ENCODE results near the gene GLYAT. TPM values are rescaled to one million over a fixed set of nuclear protein-coding genes. Genes with fewer than 3 reads are reported as not detected.

GLYAT gene, protein sequence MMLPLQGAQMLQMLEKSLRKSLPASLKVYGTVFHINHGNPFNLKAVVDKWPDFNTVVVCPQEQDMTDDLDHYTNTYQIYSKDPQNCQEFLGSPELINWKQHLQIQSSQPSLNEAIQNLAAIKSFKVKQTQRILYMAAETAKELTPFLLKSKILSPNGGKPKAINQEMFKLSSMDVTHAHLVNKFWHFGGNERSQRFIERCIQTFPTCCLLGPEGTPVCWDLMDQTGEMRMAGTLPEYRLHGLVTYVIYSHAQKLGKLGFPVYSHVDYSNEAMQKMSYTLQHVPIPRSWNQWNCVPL
- polyA plus RNA-seq (2013), result 0.16 and 0.47 TPM in 2 replicates

DNA sequence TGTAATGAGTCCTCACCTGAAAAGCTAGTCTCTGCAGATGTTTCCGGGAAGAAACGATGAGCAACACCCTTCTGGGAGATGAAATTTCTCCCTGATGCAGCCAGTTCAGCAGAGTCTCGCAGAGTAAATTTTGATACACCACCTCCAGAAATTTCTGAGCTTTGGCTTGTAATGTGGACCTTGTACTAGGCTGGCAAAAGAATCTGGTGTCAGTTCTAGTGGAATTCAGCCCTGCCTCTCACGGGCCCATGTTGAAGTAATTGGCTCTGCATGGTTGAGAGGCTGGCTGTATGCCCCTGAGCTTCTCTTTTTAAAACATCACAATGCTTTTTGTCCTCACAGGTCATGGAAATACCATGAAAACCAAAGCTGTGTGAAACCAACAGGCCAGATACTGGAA lies at the start of gene GLYAT:
Gene GLYAT (minus strand): TSS at position 125 of the 400 bp plus-strand sequence. CDS start 7,447 bp downstream, outside the sequence.
- H3K4me3 ChIP-seq (ENCODE audit: low read depth, low read length), result no peak within 1 kb of the TSS
- no peaks in the 10 kb centered on the region for H3K36me3 ChIP-seq (ENCODE audit: control insufficient read depth in 1 of 2, insufficient read depth in 2 of 2, low read length in 2 of 2)
- H3K14ac ChIP-seq (ENCODE audit: low read length), result no peak within 1 kb of the TSS
- no peak within 1 kb of the TSS for H2AK5ac ChIP-seq (ENCODE audit: low read length)
- no peak within 1 kb of the TSS for H3K18ac ChIP-seq (ENCODE audit: low read length)
- no peak within 1 kb of the TSS for H3K4me2 ChIP-seq (ENCODE audit: low read length)
- no peak within 1 kb of the TSS for H3K9ac ChIP-seq (ENCODE audit: low read length)
- no peak within 1 kb of the TSS for H2BK12ac ChIP-seq (ENCODE audit: low read length)
- H3K4me1 ChIP-seq (ENCODE audit: control insufficient read depth in 1 of 2, insufficient read depth in 2 of 2, low read length in 2 of 2), result no peaks in the 10 kb centered on the region
- peaks cover 1% of the 10 kb centered on the region for H3K9me3 ChIP-seq (ENCODE audit: insufficient read depth, low read depth, low read length)
- WGBS (ENCODE audit: extremely low coverage, insufficient coverage, insufficient read length), result no CpG with 5 or more reads among the region's 4 CpGs
- H2BK120ac ChIP-seq (ENCODE audit: insufficient read depth, low read length, poor library complexity), result no peak within 1 kb of the TSS
- no peak within 1 kb of the TSS for H3K4ac ChIP-seq (ENCODE audit: low read depth, low read length)
- no peak within 1 kb of the TSS for H4K91ac ChIP-seq (ENCODE audit: low read depth, low read length)
- peak; percentile 28 to 47 for DNase-seq
- H2AFZ ChIP-seq (ENCODE audit: insufficient read depth, low read length, poor library complexity), result no peak within 1 kb of the TSS
- H3K79me1 ChIP-seq (ENCODE audit: low read length), result no peaks in the 10 kb centered on the region
- no peak within 1 kb of the TSS for H2BK5ac ChIP-seq (ENCODE audit: low read depth, low read length, poor library complexity)
- no peak within 1 kb of the TSS for H4K8ac ChIP-seq (ENCODE audit: low read depth, low read length)
- H3K27ac ChIP-seq (ENCODE audit: low read depth, low read length), result no peak within 1 kb of the TSS
- H3K79me2 ChIP-seq (ENCODE audit: control insufficient read depth, insufficient read depth, low read length, poor library complexity), result no peaks in the 10 kb centered on the region
- no peak within 1 kb of the TSS for H4K12ac ChIP-seq (ENCODE audit: low read depth, low read length)
- H3K27me3 ChIP-seq (ENCODE audit: insufficient read depth, low read length), result no peaks in the 10 kb centered on the region
- H3K23ac ChIP-seq (ENCODE audit: low read length), result no peak within 1 kb of the TSS

DNA sequence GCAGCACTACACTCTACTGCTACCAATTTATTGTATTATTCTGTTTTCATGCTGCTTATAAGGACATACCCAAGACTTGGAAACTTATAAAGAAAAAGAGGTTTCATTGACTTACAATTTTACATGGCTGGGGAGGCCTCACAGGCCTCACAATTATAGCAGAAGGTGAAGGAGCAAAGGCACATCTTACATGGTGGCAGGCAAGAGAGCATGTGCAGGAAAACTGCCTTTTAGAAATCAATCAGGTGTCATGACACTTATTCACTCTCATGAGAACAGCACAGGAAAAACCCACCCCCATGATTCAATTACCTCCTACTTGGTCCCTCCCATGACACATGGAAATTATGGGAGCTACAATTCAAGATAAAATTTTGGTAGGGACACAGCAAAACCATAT lies 49.6 kb upstream of the GLYAT start:
- peaks cover 5% of the 10 kb centered on the region for H3K9me3 ChIP-seq (ENCODE audit: insufficient read depth, low read depth, low read length)
- H2AFZ ChIP-seq (ENCODE audit: insufficient read depth, low read length, poor library complexity), result no peak overlapping the region
- no peak overlapping the region for H2BK120ac ChIP-seq (ENCODE audit: insufficient read depth, low read length, poor library complexity)
- no peaks in the 10 kb centered on the region for H3K27me3 ChIP-seq (ENCODE audit: insufficient read depth, low read length)
- H3K79me1 ChIP-seq (ENCODE audit: low read length), result no peaks in the 10 kb centered on the region
- no peak overlapping the region for H2BK5ac ChIP-seq (ENCODE audit: low read depth, low read length, poor library complexity)
- no peaks in the 10 kb centered on the region for H3K4me1 ChIP-seq (ENCODE audit: control insufficient read depth in 1 of 2, insufficient read depth in 2 of 2, low read length in 2 of 2)
- no peak overlapping the region for H3K9ac ChIP-seq (ENCODE audit: low read length)
- H4K91ac ChIP-seq (ENCODE audit: low read depth, low read length), result no peak overlapping the region
- H3K4me2 ChIP-seq (ENCODE audit: low read length), result no peak overlapping the region
- no peak overlapping the region for H3K14ac ChIP-seq (ENCODE audit: low read length)
- H2AK5ac ChIP-seq (ENCODE audit: low read length), result no peak overlapping the region
- H2BK12ac ChIP-seq (ENCODE audit: low read length), result no peak overlapping the region
- H3K79me2 ChIP-seq (ENCODE audit: control insufficient read depth, insufficient read depth, low read length, poor library complexity), result no peaks in the 10 kb centered on the region
- no peak overlapping the region for H4K12ac ChIP-seq (ENCODE audit: low read depth, low read length)
- no peak for DNase-seq
- H3K18ac ChIP-seq (ENCODE audit: low read length), result no peak overlapping the region
- no peaks in the 10 kb centered on the region for H3K36me3 ChIP-seq (ENCODE audit: control insufficient read depth in 1 of 2, insufficient read depth in 2 of 2, low read length in 2 of 2)
- no peak overlapping the region for H3K4me3 ChIP-seq (ENCODE audit: low read depth, low read length)
- H3K4ac ChIP-seq (ENCODE audit: low read depth, low read length), result no peak overlapping the region
- H4K8ac ChIP-seq (ENCODE audit: low read depth, low read length), result no peak overlapping the region
- H3K27ac ChIP-seq (ENCODE audit: low read depth, low read length), result no peak overlapping the region
- H3K23ac ChIP-seq (ENCODE audit: low read length), result no peak overlapping the region

DNA sequence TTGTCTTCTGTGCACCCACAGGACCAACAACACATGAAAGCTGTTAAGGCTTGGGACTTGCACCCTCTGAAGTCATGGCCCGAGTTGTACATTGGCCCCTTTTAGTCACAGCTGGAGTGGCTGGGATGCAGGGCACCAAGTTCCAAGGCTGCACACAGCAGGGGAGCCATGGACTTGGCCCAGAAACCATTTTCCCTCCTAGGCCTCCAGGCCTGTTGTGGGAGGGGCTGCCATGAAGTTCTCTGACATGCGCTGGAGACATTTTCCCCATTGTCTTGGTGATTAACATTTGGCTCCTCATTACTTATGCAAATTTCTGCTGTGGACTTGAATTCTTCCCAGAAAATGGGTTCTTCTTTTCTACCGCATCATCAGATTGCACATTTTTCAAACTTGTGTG lies 48.8 kb upstream of the GLYAT start:
- Histone ChIP-seq H4K8ac (ENCODE audit: low read depth, low read length) (no peak overlapping the region), H3K4me1 (ENCODE audit: control insufficient read depth in 1 of 2, insufficient read depth in 2 of 2, low read length in 2 of 2) (no peaks in the 10 kb centered on the region), H3K79me2 (ENCODE audit: control insufficient read depth, insufficient read depth, low read length, poor library complexity) (no peaks in the 10 kb centered on the region), H3K27ac (ENCODE audit: low read depth, low read length) (no peak overlapping the region), H2BK120ac (ENCODE audit: insufficient read depth, low read length, poor library complexity) (no peak overlapping the region), H2BK5ac (ENCODE audit: low read depth, low read length, poor library complexity) (no peak overlapping the region), H3K4me3 (ENCODE audit: low read depth, low read length) (no peak overlapping the region), H2BK12ac (ENCODE audit: low read length) (no peak overlapping the region), H3K23ac (ENCODE audit: low read length) (no peak overlapping the region), H3K9me3 (ENCODE audit: insufficient read depth, low read depth, low read length) (peaks cover 5% of the 10 kb centered on the region), H4K91ac (ENCODE audit: low read depth, low read length) (no peak overlapping the region), H3K27me3 (ENCODE audit: insufficient read depth, low read length) (no peaks in the 10 kb centered on the region), H2AK5ac (ENCODE audit: low read length) (no peak overlapping the region), H2AFZ (ENCODE audit: insufficient read depth, low read length, poor library complexity) (no peak overlapping the region), H4K12ac (ENCODE audit: low read depth, low read length) (no peak overlapping the region), H3K36me3 (ENCODE audit: control insufficient read depth in 1 of 2, insufficient read depth in 2 of 2, low read length in 2 of 2) (no peaks in the 10 kb centered on the region), H3K18ac (ENCODE audit: low read length) (no peak overlapping the region), H3K4ac (ENCODE audit: low read depth, low read length) (no peak overlapping the region), H3K14ac (ENCODE audit: low read length) (no peak overlapping the region), H3K9ac (ENCODE audit: low read length) (no peak overlapping the region), H3K4me2 (ENCODE audit: low read length) (no peak overlapping the region), H3K79me1 (ENCODE audit: low read length) (no peaks in the 10 kb centered on the region)
- no peak for DNase-seq
- WGBS (ENCODE audit: extremely low coverage, insufficient coverage, insufficient read length), result no CpG with 5 or more reads among the region's 3 CpGs

DNA sequence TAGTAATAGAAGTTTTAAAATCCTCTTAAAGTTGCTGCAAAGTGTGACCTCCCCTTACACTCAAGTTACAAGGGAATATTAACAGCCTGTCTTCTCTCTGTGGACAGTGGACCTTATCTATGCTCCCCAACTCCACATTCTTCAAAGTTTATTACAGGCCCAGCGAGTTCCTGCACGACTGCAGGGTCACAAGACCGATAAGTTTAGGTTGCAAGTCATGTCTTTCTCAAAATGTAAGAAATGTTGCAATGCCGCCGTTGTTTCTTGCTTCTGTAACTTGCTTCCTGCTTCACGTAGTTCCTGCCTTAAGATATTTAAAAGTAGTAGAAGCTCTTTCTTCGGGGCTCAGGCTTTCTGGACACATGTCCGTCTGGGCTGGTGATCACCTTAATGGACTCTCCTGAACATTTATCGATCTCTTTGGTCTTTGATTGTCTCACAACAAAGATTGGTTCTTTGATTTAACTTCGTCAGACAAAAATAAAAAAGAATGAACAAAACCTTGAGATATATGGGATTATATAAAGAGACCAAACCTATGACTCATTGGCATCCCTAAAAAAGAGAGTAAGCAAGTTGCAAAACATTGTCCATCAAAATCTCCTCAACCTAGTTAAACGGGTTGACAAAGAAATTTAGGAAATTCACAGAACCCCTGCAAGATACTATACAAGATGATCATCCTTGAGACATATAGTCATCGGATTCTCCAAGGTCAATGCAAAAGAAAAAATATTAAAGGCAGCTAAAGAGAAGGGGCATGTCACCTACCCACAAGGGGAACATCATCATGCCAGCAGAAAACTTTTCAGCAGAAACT lies 45.4 kb upstream of the GLYAT start:
- Histone ChIP-seq H3K4me1 (ENCODE audit: control insufficient read depth in 1 of 2, insufficient read depth in 2 of 2, low read length in 2 of 2) (no peaks in the 10 kb centered on the region), H3K79me2 (ENCODE audit: control insufficient read depth, insufficient read depth, low read length, poor library complexity) (no peaks in the 10 kb centered on the region), H3K18ac (ENCODE audit: low read length) (no peak overlapping the region), H3K23ac (ENCODE audit: low read length) (no peak overlapping the region), H3K27ac (ENCODE audit: low read depth, low read length) (peak overlapping the region; percentile 60), H2AFZ (ENCODE audit: insufficient read depth, low read length, poor library complexity) (no peak overlapping the region), H3K36me3 (ENCODE audit: control insufficient read depth in 1 of 2, insufficient read depth in 2 of 2, low read length in 2 of 2) (no peaks in the 10 kb centered on the region), H4K91ac (ENCODE audit: low read depth, low read length) (no peak overlapping the region), H3K27me3 (ENCODE audit: insufficient read depth, low read length) (no peaks in the 10 kb centered on the region), H3K14ac (ENCODE audit: low read length) (no peak overlapping the region), H3K4me2 (ENCODE audit: low read length) (no peak overlapping the region), H3K79me1 (ENCODE audit: low read length) (peaks cover 2% of the 10 kb centered on the region), H2AK5ac (ENCODE audit: low read length) (no peak overlapping the region), H3K9me3 (ENCODE audit: insufficient read depth, low read depth, low read length) (peaks cover 7% of the 10 kb centered on the region), H2BK5ac (ENCODE audit: low read depth, low read length, poor library complexity) (peak overlapping the region; percentile 55), H4K12ac (ENCODE audit: low read depth, low read length) (no peak overlapping the region), H3K4ac (ENCODE audit: low read depth, low read length) (no peak overlapping the region), H2BK12ac (ENCODE audit: low read length) (no peak overlapping the region), H2BK120ac (ENCODE audit: insufficient read depth, low read length, poor library complexity) (no peak overlapping the region), H4K8ac (ENCODE audit: low read depth, low read length) (no peak overlapping the region), H3K9ac (ENCODE audit: low read length) (no peak overlapping the region), H3K4me3 (ENCODE audit: low read depth, low read length) (no peak overlapping the region)
- peak; percentile 17 to 76 for DNase-seq
- WGBS (ENCODE audit: extremely low coverage, insufficient coverage, insufficient read length), result no CpG with 5 or more reads among the region's 12 CpGs
